HUES6 (cell line): Measurements from ENCODE around the gene PITPNM1.
"Not testable (repeated sequence)": the region's sequence is repeated elsewhere in the genome, so short reads cannot be mapped to it uniquely, and the experiment has no call there.

Source experiments
- H3K27ac ChIP-seq: 2 replicates; pipeline ENCODE4 v1.7.0; 2013; ENCODE audit warnings: low read depth, mild to moderate bottlenecking, low read length, inconsistent platforms
- H3K27me3 ChIP-seq: 2 replicates; pipeline ENCODE4 v1.6.1; 2013; ENCODE audit warnings: low read length; ENCODE audit not compliant: control insufficient read depth, insufficient read depth
- H3K36me3 ChIP-seq: 2 replicates; pipeline ENCODE4 v1.6.1; 2013; ENCODE audit warnings: low read length; ENCODE audit not compliant: control insufficient read depth, insufficient read depth
- H3K4me1 ChIP-seq: 2 replicates; pipeline ENCODE4 v1.6.1; 2013; ENCODE audit warnings: low read length; ENCODE audit not compliant: control insufficient read depth, insufficient read depth
- H3K4me3 ChIP-seq: 2 replicates; pipeline ENCODE4 v1.5.1; 2013; ENCODE audit warnings: low read depth, low read length
- H3K9ac ChIP-seq: one replicate; pipeline ENCODE4 v1.6.1; 2013; ENCODE audit warnings: mild to moderate bottlenecking, low read length
- H3K9me3 ChIP-seq: 2 replicates; pipeline ENCODE4 v1.6.1; 2013; ENCODE audit warnings: low read depth, low read length; ENCODE audit not compliant: control insufficient read depth, insufficient read depth

Gene PITPNM1

GRCh38 chr11:67523556-67524479, 18.7 kb upstream of the PITPNM1 start:
- no peak overlapping the region for H3K9ac ChIP-seq
- H3K4me1 ChIP-seq: no peaks in the 10 kb centered on the region
- H3K27ac ChIP-seq: no peak overlapping the region
- peaks cover 7% of the 10 kb centered on the region; the same call in 1 of the 2 replicates for H3K9me3 ChIP-seq
- H3K4me3 ChIP-seq: no peak overlapping the region
- no peaks in the 10 kb centered on the region; the same call in 1 of the 2 replicates for H3K27me3 ChIP-seq
- H3K36me3 ChIP-seq: no peaks in the 10 kb centered on the region

- H3K36me3 ChIP-seq: no peaks in the 10 kb centered on the region
- no peak within 1 kb of the TSS for H3K4me3 ChIP-seq
- H3K27me3 ChIP-seq: no peaks in the 10 kb centered on the region; the same call in 1 of the 2 replicates
- no peak within 1 kb of the TSS for H3K27ac ChIP-seq
- no peaks in the 10 kb centered on the region for H3K4me1 ChIP-seq
- peaks cover 7% of the 10 kb centered on the region; the same call in 1 of the 2 replicates for H3K9me3 ChIP-seq
- H3K9ac ChIP-seq: no peak within 1 kb of the TSS
These were observed 17.8 kb upstream of the PITPNM1 start, which contains the start of gene CABP2 for GRCh38 chr11:67522844-67523555. Gene CABP2 (minus strand): TSS chr11:67523446. CDS start chr11:67523326, 120 bp downstream.

GRCh38 chr11:67522338-67522737, 17.2 kb upstream of the PITPNM1 start:
- Histone ChIP-seq H3K9ac (no peak overlapping the region), H3K4me3 (no peak overlapping the region), H3K27ac (no peak overlapping the region), H3K36me3 (no peaks in the 10 kb centered on the region), H3K4me1 (no peaks in the 10 kb centered on the region), H3K27me3 (no peaks in the 10 kb centered on the region; the same call in 1 of the 2 replicates), H3K9me3 (peaks cover 2% of the 10 kb centered on the region; the same call in 1 of the 2 replicates)

- Histone ChIP-seq H3K27ac (no peak overlapping the region), H3K9me3 (no peaks in the 10 kb centered on the region), H3K27me3 (no peaks in the 10 kb centered on the region; the same call in 1 of the 2 replicates), H3K4me3 (no peak overlapping the region), H3K9ac (no peak overlapping the region), H3K4me1 (no peaks in the 10 kb centered on the region), H3K36me3 (no peaks in the 10 kb centered on the region)
These were observed 16.8 kb upstream of the PITPNM1 start for GRCh38 chr11:67521924-67522323.

- Histone ChIP-seq H3K4me1 (no peaks in the 10 kb centered on the region), H3K9me3 (no peaks in the 10 kb centered on the region), H3K27me3 (no peaks in the 10 kb centered on the region; the same call in 1 of the 2 replicates), H3K27ac (no peak overlapping the region), H3K9ac (no peak overlapping the region), H3K4me3 (no peak overlapping the region), H3K36me3 (no peaks in the 10 kb centered on the region)
These were observed 16.0 kb upstream of the PITPNM1 start for GRCh38 chr11:67520856-67521824.

GRCh38 chr11:67519726-67520125, 14.6 kb upstream of the PITPNM1 start:
- Histone ChIP-seq H3K9me3 (no peaks in the 10 kb centered on the region), H3K27ac (no peak overlapping the region), H3K4me3 (no peak overlapping the region), H3K9ac (no peak overlapping the region), H3K4me1 (no peaks in the 10 kb centered on the region), H3K36me3 (no peaks in the 10 kb centered on the region), H3K27me3 (no peaks in the 10 kb centered on the region; the same call in 1 of the 2 replicates)

- peaks cover 7% of the 10 kb centered on the region; the same call in 1 of the 2 replicates for H3K27me3 ChIP-seq
- H3K4me1 ChIP-seq: no peaks in the 10 kb centered on the region
- no peak overlapping the region for H3K4me3 ChIP-seq
- no peak overlapping the region for H3K27ac ChIP-seq
- no peak overlapping the region for H3K9ac ChIP-seq
- no peaks in the 10 kb centered on the region for H3K36me3 ChIP-seq
- no peaks in the 10 kb centered on the region for H3K9me3 ChIP-seq
These were observed 12.8 kb upstream of the PITPNM1 start for GRCh38 chr11:67517784-67518552.

GRCh38 chr11:67516806-67517205, 11.6 kb upstream of the PITPNM1 start:
- Histone ChIP-seq H3K36me3 (no peaks in the 10 kb centered on the region), H3K4me3 (no peak overlapping the region), H3K9me3 (no peaks in the 10 kb centered on the region), H3K27ac (no peak overlapping the region), H3K27me3 (peaks cover 7% of the 10 kb centered on the region; the same call in 1 of the 2 replicates), H3K4me1 (no peaks in the 10 kb centered on the region), H3K9ac (no peak overlapping the region)

- Histone ChIP-seq H3K4me3 (no peak overlapping the region), H3K27ac (no peak overlapping the region), H3K27me3 (peaks cover 10% of the 10 kb centered on the region; the same call in 1 of the 2 replicates), H3K36me3 (no peaks in the 10 kb centered on the region), H3K4me1 (no peaks in the 10 kb centered on the region), H3K9me3 (no peaks in the 10 kb centered on the region), H3K9ac (no peak overlapping the region)
These were observed 9.0 kb upstream of the PITPNM1 start for GRCh38 chr11:67514116-67514515.

GRCh38 chr11:67511558-67511957, 6.4 kb upstream of the PITPNM1 start:
- H3K9ac ChIP-seq, H3K4me1 ChIP-seq, H3K4me3 ChIP-seq, H3K27ac ChIP-seq, H3K36me3 ChIP-seq, H3K9me3 ChIP-seq, H3K27me3 ChIP-seq: not testable (repeated sequence)
